HepG2 (cell line): ENCODE results near the gene TOMM20. TPM values are rescaled to one million over a fixed set of nuclear protein-coding genes. Genes with fewer than 3 reads are reported as not detected.

ENCODE experiments used
- ATF3 ChIP-seq: sonication (generic); formaldehyde crosslinking; IDR thresholded peaks from 2 replicates; pipeline ENCODE4 v1.4.0; 2020; ENCODE audit warnings: missing genetic modification reagents
- CBX5 ChIP-seq: sonication (generic); formaldehyde crosslinking; IDR thresholded peaks from 2 replicates; pipeline ENCODE4 v1.4.0; 2020; ENCODE audit warnings: missing genetic modification reagents, borderline replicate concordance
- ETV5 ChIP-seq: IDR thresholded peaks from 2 replicates; pipeline ENCODE4 v1.6.1; 2018; ENCODE audit warnings: missing biosample characterization, missing genetic modification reagents, inconsistent platforms, borderline replicate concordance
- FOXJ3 ChIP-seq: sonication (generic); formaldehyde crosslinking; IDR thresholded peaks from 2 replicates; pipeline ENCODE4 v1.4.0; 2020; ENCODE audit warnings: missing genetic modification reagents, mild to moderate bottlenecking, borderline replicate concordance
- HNF4G ChIP-seq, 2 experiments: sonication (generic) in 1 of 2; formaldehyde crosslinking in 1 of 2; IDR thresholded peaks; 2 replicates each; pipeline versions ENCODE4 v1.4.0 to v1.6.1; 2011 to 2020; ENCODE audit warnings: borderline replicate concordance in 2 of 2, low read depth in 2 of 2, mild to moderate bottlenecking in 2 of 2, low read length in 1 of 2, missing genetic modification reagents in 1 of 2, moderate library complexity in 1 of 2
- HNRNPH1 ChIP-seq: fragments of 200-400 bp; formaldehyde crosslinking; optimal IDR thresholded peaks from 2 replicates; pipeline ENCODE3; 2017; ENCODE audit warnings: mild to moderate bottlenecking, low read depth, low read length
- KAT7 ChIP-seq: IDR thresholded peaks from 2 replicates; pipeline ENCODE4 v1.6.1; 2018; ENCODE audit warnings: borderline replicate concordance, missing compliant biosample characterization
- KLF6 ChIP-seq: IDR thresholded peaks from 2 replicates; pipeline ENCODE4 v1.8.0; 2016; ENCODE audit warnings: missing biosample characterization, missing genetic modification reagents
- RBFOX2 ChIP-seq: fragments of 200-400 bp; formaldehyde crosslinking; IDR thresholded peaks from 2 replicates; pipeline ENCODE4 v1.6.1; 2017; ENCODE audit warnings: low read depth, mild to moderate bottlenecking, low read length
- SMAD3 ChIP-seq: sonication (generic); formaldehyde crosslinking; IDR thresholded peaks from 2 replicates; pipeline ENCODE4 v1.4.0; 2020; ENCODE audit warnings: missing genetic modification reagents
- ZFP62 ChIP-seq: sonication (generic); formaldehyde crosslinking; IDR thresholded peaks from 2 replicates; pipeline ENCODE4 v1.4.0; 2020; ENCODE audit warnings: missing genetic modification reagents
- ZNF337 ChIP-seq: sonication (generic); formaldehyde crosslinking; IDR thresholded peaks from 2 replicates; pipeline ENCODE4 v1.5.1; 2020; ENCODE audit warnings: missing genetic modification reagents, low read depth, mild to moderate bottlenecking, borderline replicate concordance
- ZNF547 ChIP-seq: sonication (generic); formaldehyde crosslinking; IDR thresholded peaks from 2 replicates; pipeline ENCODE4 v1.5.1; 2020; ENCODE audit warnings: mild to moderate bottlenecking, missing genetic modification reagents
- ZNF598 ChIP-seq: sonication (generic); formaldehyde crosslinking; IDR thresholded peaks from 2 replicates; pipeline ENCODE4 v1.5.1; 2020; ENCODE audit warnings: mild to moderate bottlenecking, missing genetic modification reagents, borderline replicate concordance
- ZNF607 ChIP-seq: sonication (generic); formaldehyde crosslinking; IDR thresholded peaks from 2 replicates; pipeline ENCODE4 v1.5.1; 2020; ENCODE audit warnings: missing genetic modification reagents, mild to moderate bottlenecking, borderline replicate concordance
- ZNF619 ChIP-seq: sonication (generic); formaldehyde crosslinking; IDR thresholded peaks from 2 replicates; pipeline ENCODE4 v1.4.0; 2020; ENCODE audit warnings: mild to moderate bottlenecking, missing genetic modification reagents
- ZNF639 ChIP-seq: conservative IDR thresholded peaks from 2 replicates; pipeline ENCODE4 v1.6.1; 2018; ENCODE audit warnings: missing genetic modification reagents
- ZNF766 ChIP-seq: sonication (generic); formaldehyde crosslinking; IDR thresholded peaks from 2 replicates; pipeline ENCODE4 v1.5.0; 2020; ENCODE audit warnings: missing genetic modification reagents, borderline replicate concordance
- polyA plus RNA-seq, 8 experiments: library from polyadenylated mRNA; depleted of rRNA in 3 of 8; stranded (reverse) in 7 of 8; unstranded in 1 of 8; fragments of >200 nt; fragmentation: Illumina TruSeq in 4 of 8; extraction: Trizol in 4 of 8; gene quantifications; 2 replicates each; pipeline versions ENCODE4 v1.2.1 to v1.2.3, GENCODE V29; 2011 to 2016; ENCODE audit warnings: low read depth in 4 of 8, missing spikeins in 1 of 8, mixed read lengths in 1 of 8; ENCODE audit not compliant: insufficient read depth in 1 of 8
- total RNA-seq, 5 experiments: library from RNA; depleted of rRNA; stranded (reverse); fragments of >200 nt; fragmentation: Illumina TruSeq; extraction: Trizol; gene quantifications; 2 replicates each; pipeline ENCODE4 v1.2.3, GENCODE V29; 2016; ENCODE audit warnings: low read depth in 1 of 5
- TF ChIP-seq, protein P1 (sequence below): sonication (generic); formaldehyde crosslinking; IDR thresholded peaks from 2 replicates; pipeline ENCODE4 v1.4.0; 2020; ENCODE audit warnings: mild to moderate bottlenecking, low read depth, missing genetic modification reagents
- TF ChIP-seq, protein P2 (sequence below): sonication (generic); formaldehyde crosslinking; IDR thresholded peaks from 2 replicates; pipeline ENCODE4 v1.4.0; 2020; ENCODE audit warnings: mild to moderate bottlenecking, missing genetic modification reagents
- TF ChIP-seq, protein P3 (sequence below): sonication (generic); formaldehyde crosslinking; IDR thresholded peaks from 2 replicates; pipeline ENCODE4 v1.4.0; 2020; ENCODE audit warnings: low read depth, mild to moderate bottlenecking, missing genetic modification reagents

TOMM20 gene
- total and polyA plus RNA-seq, 2 of the 13 experiments (the other 11 are each of a cell fraction or from before 2014, with no cell fraction given) = 153 to 376 TPM

DNA sequence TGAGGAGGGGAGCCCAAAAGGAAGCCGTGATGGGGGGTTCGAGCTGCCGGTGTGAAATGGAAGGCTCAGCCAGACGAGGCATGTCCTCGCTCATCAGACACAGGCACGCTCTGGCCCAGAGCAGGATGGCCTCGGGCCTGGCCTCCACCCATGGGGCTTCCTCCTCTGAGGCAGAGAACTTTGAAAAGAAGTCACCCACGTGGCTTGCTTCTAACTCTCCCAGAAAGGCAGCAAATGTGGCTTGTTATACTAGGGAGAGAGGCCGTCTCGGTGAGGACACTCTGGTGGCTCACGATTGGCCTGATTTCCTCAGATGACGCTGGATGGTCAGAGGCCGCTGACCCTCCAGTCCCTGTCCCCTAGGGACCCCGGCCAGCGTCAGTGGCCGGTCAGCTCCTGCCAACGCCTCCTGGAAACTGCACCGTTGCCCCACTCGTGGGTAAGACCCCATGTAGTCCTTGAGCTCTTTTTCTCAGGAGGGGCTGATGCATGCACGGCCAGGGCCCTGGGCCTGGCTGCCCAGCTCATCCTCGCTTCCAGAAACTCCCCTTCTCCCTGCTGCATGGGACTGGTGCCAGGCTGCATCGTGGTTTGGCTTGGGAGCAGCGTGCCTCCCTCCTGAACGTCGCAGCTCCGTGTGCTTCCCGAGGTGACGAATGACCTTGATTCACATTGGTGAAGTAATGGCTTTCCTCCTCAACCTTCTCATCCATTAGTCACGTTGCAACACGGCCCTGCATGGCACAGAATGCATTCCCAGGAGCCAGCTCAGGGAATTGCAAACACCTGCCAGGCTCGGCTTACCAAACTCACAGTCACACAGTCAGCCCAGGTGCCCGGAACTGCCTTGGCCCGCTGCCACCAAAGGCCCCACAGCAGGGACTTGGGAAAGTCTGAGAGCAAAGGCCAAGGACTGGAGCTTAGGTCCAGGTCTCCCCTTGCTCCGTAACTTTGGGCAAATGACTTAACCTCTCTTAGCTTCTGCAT lies 58.8 kb downstream of the TOMM20 start (continued):
- TF ChIP-seq FOXJ3 (CRISPR knock-in tag) (peak; percentile 10; the same call in 1 of the 2 replicates), CBX5 (CRISPR knock-in tag) (peak; percentile 89), ZNF547 (CRISPR knock-in tag) (peak; percentile 81; the same call in 1 of the 2 replicates), ZNF598 (CRISPR knock-in tag) (peak; percentile 76; the same call in 1 of the 2 replicates), ZNF337 (CRISPR knock-in tag) (no peak), KLF6 (CRISPR knock-in tag) (peak; percentile 80), SMAD3 (CRISPR knock-in tag) (peak; percentile 87), ZNF619 (no peak), ZFP62 (no peak), RBFOX2 (peak; percentile 97), ZNF639 (CRISPR knock-in tag) (no peak), KAT7 (peak; percentile 46; the same call in 1 of the 2 replicates), ATF3 (CRISPR knock-in tag) (peak; percentile 25; the same call in 1 of the 2 replicates), ZNF607 (peak; percentile 87), HNRNPH1 (no peak), ZNF766 (CRISPR knock-in tag) (0 out of 2 replicates have a peak, but pooled peaks have one; percentile 29), ETV5 (CRISPR knock-in tag) (peak; percentile 70), HNF4G (IDR thresholded peaks at IDR 0.05; ENCODE audit: borderline replicate concordance, low read depth, low read length) (peak; percentile 85), HNF4G (CRISPR knock-in tag; IDR thresholded peaks at IDR 0.05; ENCODE audit: borderline replicate concordance, low read depth) (peak; percentile 47; the same call in 1 of the 2 replicates)
- TF ChIP-seq, protein P1, sequence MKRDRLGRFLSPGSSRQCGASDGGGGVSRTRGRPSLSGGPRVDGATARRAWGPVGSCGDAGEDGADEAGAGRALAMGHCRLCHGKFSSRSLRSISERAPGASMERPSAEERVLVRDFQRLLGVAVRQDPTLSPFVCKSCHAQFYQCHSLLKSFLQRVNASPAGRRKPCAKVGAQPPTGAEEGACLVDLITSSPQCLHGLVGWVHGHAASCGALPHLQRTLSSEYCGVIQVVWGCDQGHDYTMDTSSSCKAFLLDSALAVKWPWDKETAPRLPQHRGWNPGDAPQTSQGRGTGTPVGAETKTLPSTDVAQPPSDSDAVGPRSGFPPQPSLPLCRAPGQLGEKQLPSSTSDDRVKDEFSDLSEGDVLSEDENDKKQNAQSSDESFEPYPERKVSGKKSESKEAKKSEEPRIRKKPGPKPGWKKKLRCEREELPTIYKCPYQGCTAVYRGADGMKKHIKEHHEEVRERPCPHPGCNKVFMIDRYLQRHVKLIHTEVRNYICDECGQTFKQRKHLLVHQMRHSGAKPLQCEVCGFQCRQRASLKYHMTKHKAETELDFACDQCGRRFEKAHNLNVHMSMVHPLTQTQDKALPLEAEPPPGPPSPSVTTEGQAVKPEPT = no peak
- TF ChIP-seq, protein P2, sequence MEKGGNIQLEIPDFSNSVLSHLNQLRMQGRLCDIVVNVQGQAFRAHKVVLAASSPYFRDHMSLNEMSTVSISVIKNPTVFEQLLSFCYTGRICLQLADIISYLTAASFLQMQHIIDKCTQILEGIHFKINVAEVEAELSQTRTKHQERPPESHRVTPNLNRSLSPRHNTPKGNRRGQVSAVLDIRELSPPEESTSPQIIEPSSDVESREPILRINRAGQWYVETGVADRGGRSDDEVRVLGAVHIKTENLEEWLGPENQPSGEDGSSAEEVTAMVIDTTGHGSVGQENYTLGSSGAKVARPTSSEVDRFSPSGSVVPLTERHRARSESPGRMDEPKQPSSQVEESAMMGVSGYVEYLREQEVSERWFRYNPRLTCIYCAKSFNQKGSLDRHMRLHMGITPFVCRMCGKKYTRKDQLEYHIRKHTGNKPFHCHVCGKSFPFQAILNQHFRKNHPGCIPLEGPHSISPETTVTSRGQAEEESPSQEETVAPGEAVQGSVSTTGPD = peak; percentile 97; the same call in 1 of the 2 replicates
- TF ChIP-seq, protein P3, sequence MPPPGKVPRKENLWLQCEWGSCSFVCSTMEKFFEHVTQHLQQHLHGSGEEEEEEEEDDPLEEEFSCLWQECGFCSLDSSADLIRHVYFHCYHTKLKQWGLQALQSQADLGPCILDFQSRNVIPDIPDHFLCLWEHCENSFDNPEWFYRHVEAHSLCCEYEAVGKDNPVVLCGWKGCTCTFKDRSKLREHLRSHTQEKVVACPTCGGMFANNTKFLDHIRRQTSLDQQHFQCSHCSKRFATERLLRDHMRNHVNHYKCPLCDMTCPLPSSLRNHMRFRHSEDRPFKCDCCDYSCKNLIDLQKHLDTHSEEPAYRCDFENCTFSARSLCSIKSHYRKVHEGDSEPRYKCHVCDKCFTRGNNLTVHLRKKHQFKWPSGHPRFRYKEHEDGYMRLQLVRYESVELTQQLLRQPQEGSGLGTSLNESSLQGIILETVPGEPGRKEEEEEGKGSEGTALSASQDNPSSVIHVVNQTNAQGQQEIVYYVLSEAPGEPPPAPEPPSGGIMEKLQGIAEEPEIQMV (CRISPR knock-in tag) = no peak
